22Rv1 (cell line): ENCODE results near the gene S1PR1.

Experiments
- CTCF ChIP-seq: fragments of 450-650 bp; IDR thresholded peaks from 2 replicates; pipeline ENCODE4 v1.5.1; 2017; ENCODE audit warnings: mild to moderate bottlenecking
- ZFX ChIP-seq: fragments of 450-650 bp; IDR thresholded peaks from 2 replicates; pipeline ENCODE4 v1.6.1; 2017; ENCODE audit warnings: antibody characterized with exemption, borderline replicate concordance

GRCh38 chr1:101290119-101290921 lies 53.5 kb downstream of the S1PR1 start:
- TF ChIP-seq CTCF (no peak), ZFX (no peak)
